RKO (cell line): Measurements from ENCODE around the gene RCC1.
"Not testable (repeated sequence)": the region's sequence is repeated elsewhere in the genome, so short reads cannot be mapped to it uniquely, and the experiment has no call there.

Experiments used
- DNase-seq: peaks from one replicate; pipeline ENCODE4 v3.0.0-alpha.2; 2016; ENCODE audit warnings: low spot score

The RCC1 gene

DNA sequence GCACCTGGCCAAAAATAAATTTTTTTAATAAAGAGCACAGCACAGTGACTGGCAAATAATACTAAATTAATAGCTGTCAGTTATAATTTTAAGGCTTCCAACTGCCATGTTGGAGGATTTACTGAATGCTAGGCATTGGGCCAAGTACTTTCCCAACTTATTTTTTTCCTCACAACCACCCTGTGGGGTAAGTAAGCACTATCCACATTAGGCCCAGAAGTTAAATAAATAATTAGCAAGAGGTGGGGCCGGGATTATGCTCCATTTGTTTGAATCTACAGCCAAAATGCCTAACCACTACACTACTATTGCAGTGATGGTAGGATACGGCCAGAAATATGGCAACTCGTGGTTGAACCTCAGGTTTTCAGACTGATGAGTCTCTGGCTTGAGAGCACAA is 42.5 kb downstream of the RCC1 start:
- DNase-seq = no peak

DNA sequence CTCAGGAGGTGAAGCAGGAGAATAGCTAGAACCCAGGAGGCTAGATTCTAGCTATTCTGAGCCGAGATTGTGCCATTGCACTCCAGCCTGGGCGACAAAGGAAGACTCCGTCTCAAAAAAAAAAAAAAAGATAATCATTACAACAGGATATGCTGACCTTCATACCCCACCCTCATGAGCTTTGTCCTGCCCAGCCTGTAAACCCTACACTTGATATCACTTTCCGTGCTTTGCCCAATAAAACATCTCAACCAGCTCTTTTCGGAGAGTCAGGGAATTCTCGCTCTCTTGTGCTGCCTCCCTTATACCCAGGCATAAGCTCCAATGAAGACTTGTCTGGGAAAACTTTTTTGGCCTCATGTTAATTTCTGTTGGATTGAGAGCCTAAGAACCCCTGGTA is 45.5 kb downstream of the RCC1 start:
- no peak for DNase-seq

GRCh38 chr1:28552758-28553663 is 47.2 kb downstream of the RCC1 start, which contains the start of gene TRNAU1AP:
TRNAU1AP (plus strand) TSS chr1:28553085; CDS start chr1:28553111, 26 bp downstream.
- DNase-seq = peak; percentile 96

DNA sequence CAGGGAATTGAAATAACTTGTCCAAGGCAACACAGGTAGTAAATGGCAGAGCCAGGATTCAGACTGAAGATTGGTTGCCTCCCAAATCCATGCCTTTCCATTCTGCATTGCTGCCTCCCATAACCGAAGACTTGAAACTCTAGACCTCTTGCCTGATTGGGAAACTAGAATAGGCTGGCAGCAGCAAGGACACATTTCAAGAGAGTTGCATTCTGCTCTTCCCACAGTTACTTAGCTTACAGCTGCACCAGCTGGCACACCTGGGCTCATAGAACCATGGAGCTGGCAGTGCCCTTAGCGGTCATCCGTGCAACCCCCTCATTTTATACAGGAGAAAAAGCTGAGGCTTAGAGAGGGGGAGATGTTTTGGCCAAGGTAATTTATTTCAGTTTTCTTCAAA is 55.0 kb downstream of the RCC1 start:
- DNase-seq = no peak

- DNase-seq = no peak
Observed at GRCh38 chr1:28564310-28564709, 58.5 kb downstream of the RCC1 start.

DNA sequence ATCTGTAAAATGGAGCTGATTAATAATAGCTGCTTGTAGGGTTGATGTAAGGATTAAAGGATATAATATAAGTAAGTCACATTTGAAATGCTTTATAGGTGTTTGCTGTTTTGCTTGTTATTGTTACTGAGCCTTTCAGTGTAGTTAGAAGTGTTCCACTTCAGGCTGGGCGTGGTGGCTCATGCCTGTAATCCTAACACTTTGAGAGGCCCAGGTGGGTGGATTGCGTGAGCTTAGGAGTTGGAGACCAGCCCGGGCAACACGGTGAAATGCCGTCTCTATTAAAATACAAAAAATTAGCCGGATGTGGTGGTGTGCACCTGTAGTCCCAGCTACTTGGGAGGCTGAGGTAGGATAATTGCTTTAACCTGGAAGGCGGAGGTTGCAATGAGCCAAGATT is 59.2 kb downstream of the RCC1 start:
- no peak for DNase-seq

DNA sequence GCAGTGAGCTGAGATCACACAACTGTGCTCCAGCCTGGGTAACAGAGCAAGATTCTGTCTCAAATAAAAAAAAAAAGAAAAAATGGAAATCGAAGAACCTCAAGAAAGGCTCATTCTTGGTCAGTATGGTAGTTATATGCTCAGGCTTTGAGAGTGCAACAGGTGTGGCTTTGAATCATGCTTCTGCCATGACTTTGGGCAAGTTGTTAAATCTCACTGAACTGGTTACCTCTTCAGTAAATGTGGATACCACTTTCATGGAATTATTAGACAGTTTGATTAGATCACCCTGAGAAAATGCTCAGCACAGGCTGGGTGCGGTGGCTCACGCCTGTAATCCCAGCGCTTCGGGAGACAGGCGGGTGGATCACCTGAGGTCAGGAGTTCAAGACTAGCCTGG is 59.9 kb downstream of the RCC1 start:
- no peak for DNase-seq

DNA sequence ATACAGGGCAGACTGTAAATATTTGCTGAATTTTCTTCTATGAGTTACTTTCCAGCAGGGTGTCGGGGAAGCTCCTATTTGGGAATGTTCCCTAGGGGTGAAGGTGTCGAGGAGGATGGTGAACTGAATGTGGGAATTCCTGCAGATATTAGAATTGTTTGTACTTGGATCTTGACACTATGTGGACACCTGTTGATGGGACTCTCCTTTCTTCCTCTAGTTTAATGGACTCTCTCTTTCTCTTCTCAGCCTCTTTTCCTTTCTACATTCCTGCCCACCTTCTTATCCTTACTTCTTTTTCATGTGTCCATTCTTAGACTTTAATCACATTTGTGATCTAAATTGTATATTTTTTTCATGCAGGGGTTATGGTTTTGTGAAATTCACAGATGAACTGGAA is 61.1 kb downstream of the RCC1 start:
- no peak for DNase-seq

GRCh38 chr1:28571911-28572310 is 66.1 kb downstream of the RCC1 start:
- DNase-seq = no peak

- not testable (repeated sequence) for DNase-seq
Observed at GRCh38 chr1:28572891-28573290, 67.0 kb downstream of the RCC1 start.

- DNase-seq = no peak
Observed at GRCh38 chr1:28573564-28573963, 67.7 kb downstream of the RCC1 start.

DNA sequence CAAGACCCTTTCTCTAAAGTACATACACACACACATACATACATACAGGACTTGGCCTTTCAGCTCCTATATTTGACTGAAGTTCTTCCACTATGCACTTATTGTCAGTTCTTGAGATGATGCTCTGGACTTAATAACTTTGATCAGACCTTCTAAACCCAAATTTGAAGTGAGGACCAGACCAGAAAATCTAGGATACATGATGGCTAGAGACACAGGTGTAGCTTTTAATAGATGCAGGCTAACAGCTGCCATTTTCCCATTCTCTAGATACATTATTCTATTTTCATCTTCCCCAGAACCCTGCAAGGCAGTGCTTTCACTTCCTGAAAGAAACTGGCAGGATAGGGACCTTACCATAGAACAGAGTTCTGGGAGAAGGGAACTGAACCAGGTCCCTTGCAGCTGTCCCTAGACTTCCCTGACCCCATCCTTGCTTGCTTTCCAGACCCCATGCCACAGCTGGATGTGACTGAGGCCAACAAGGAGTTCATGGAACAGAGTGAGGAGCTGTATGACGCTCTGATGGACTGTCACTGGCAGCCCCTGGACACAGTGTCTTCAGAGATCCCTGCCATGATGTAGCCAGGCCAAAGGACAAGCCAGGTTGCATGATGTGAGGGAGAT is 71.3 kb downstream of the RCC1 start:
- DNase-seq = no peak

GRCh38 chr1:28577738-28578536 is 72.1 kb downstream of the RCC1 start:
- no peak for DNase-seq

DNA sequence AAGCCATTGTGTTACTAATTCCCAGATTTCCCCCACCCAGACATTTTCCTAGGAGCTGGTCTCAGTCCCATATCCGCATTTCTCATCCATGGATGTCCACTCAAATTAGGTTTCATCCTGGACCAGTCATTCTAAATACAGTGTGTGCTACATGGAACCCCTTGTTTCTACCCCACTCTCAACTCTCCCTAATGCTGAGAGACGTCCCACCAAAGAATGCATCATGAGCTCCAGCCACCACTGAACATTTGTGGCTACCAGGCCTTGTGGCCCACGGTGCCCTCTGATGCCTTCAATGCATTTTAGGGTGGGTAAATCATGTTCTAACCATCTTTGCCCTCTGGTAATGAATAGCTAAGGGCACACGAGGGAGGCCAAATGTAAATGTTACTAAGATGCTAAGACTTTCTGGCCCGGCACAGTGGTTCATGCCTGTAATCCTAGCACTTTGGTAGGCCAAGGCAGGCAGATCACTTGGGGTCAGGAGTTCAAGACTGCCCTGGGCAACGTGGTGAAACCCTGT is 72.9 kb downstream of the RCC1 start:
- no peak for DNase-seq

GRCh38 chr1:28579401-28579800 is 73.6 kb downstream of the RCC1 start:
- DNase-seq = peak; percentile 53

GRCh38 chr1:28580722-28581530 is 75.1 kb downstream of the RCC1 start:
- DNase-seq = peak; percentile 68

GRCh38 chr1:28581531-28582247 is 75.8 kb downstream of the RCC1 start:
- DNase-seq = peak; percentile 97

- DNase-seq = peak; percentile 61
Observed at GRCh38 chr1:28582248-28582615, 76.4 kb downstream of the RCC1 start.

- DNase-seq = not testable (repeated sequence)
Observed at GRCh38 chr1:28586585-28587391, 80.9 kb downstream of the RCC1 start.
